ENCODE results near the gene COL6A1. TPM values are rescaled to one million over a fixed set of nuclear protein-coding genes. Genes with fewer than 3 reads are reported as not detected.
A peak's percentile ranks its signal among the peaks of the same experiment; 100 is the strongest.
"Not testable (repeated sequence)": the region's sequence is repeated elsewhere in the genome, so short reads cannot be mapped to it uniquely, and the experiment has no call there.

The COL6A1 gene
- polyA plus RNA-seq, 1 donor: 205 TPM

- DNase-seq: no peak
Measured at GRCh38 chr21:45943630-45944540, 37.7 kb upstream of the COL6A1 start.

- DNase-seq: no peak
Measured at GRCh38 chr21:45944601-45945000, 37.0 kb upstream of the COL6A1 start.

- no peak for DNase-seq
Measured at GRCh38 chr21:45945066-45945867, 36.3 kb upstream of the COL6A1 start.

GRCh38 chr21:45945868-45946210 lies 35.7 kb upstream of the COL6A1 start:
- DNase-seq: no peak

GRCh38 chr21:45947296-45947695 lies 34.3 kb upstream of the COL6A1 start:
- DNase-seq: no peak

- DNase-seq: no peak
Measured at GRCh38 chr21:45947716-45948255, 33.8 kb upstream of the COL6A1 start.

GRCh38 chr21:45948576-45949141 lies 32.9 kb upstream of the COL6A1 start:
- DNase-seq: no peak

GRCh38 chr21:45949928-45950739 lies 31.4 kb upstream of the COL6A1 start:
- DNase-seq: peak; percentile 27

- peak; percentile 67 for DNase-seq
Measured at GRCh38 chr21:45950740-45951515, 30.6 kb upstream of the COL6A1 start.

- no peak for DNase-seq
Measured at GRCh38 chr21:45951676-45952075, 29.9 kb upstream of the COL6A1 start.

GRCh38 chr21:45952527-45952926 lies 29.0 kb upstream of the COL6A1 start:
- not testable (repeated sequence) for DNase-seq

- DNase-seq: no peak
Measured at GRCh38 chr21:45952974-45953373, 28.6 kb upstream of the COL6A1 start.

- no peak for DNase-seq
Measured at GRCh38 chr21:45954261-45954660, 27.3 kb upstream of the COL6A1 start.

GRCh38 chr21:45954921-45955320 lies 26.6 kb upstream of the COL6A1 start:
- DNase-seq: no peak

GRCh38 chr21:45957551-45957950 lies 24.0 kb upstream of the COL6A1 start:
- no peak for DNase-seq

GRCh38 chr21:45957981-45958600 lies 23.5 kb upstream of the COL6A1 start:
- DNase-seq: no peak

- no peak for DNase-seq
Measured at GRCh38 chr21:45959182-45959581, 22.4 kb upstream of the COL6A1 start.

- no peak for DNase-seq
Measured at GRCh38 chr21:45959779-45960390, 21.7 kb upstream of the COL6A1 start.

- DNase-seq: not testable (repeated sequence)
Measured at GRCh38 chr21:45961408-45961807, 20.2 kb upstream of the COL6A1 start.

All from left kidney (tissue), 2 donors.